GM19193 (cell line): ENCODE data around the gene SLC25A28.
A peak's percentile ranks its signal among the peaks of the same experiment; 100 is the strongest.

Experiments used
- POLR2A ChIP-seq: IDR thresholded peaks from 4 replicates; pipeline ENCODE4 v1.6.1; 2011; ENCODE audit not compliant: insufficient read depth, insufficient read length; ENCODE audit errors: extremely low read depth

Gene SLC25A28

DNA sequence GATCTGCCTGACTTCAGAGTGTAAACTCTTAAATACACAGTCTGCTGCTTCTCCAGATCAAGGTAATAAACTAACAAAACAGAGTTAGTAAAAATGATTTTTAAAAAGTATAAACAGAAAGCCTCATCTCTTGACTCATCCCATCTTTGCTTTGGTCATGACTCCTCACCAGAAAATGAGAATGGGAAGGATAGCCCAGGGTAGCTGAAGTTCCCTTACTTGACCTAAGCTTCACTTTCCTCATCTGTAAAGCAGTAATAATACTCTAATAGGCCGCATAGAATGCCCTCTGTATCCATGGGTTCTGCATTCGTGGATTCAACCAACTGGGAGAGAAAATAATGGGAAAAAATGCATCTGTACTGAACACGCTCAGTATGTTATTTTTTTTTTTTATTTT is 11.3 kb upstream of the SLC25A28 start:
- TF ChIP-seq POLR2A: no peak

DNA sequence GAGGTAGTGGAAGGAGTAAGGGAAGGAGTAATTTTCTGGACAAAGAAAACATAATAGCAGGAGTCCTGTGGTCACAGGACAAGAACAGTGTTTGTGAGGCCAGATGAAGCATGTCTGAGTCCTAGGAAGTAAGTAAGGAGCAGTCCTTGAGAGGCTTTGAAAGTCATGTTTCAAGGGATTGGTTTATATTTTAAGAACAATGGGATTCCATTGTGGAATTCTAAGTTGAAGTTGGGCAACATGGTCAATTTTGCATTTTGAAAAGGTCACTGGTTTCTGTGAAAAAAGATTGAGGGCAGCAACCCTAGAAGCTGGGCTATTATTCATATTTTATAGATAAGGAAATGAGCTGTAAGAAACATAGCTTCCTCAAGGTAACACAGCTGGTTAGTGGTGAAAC is 10.8 kb upstream of the SLC25A28 start:
- TF ChIP-seq POLR2A: no peak

DNA sequence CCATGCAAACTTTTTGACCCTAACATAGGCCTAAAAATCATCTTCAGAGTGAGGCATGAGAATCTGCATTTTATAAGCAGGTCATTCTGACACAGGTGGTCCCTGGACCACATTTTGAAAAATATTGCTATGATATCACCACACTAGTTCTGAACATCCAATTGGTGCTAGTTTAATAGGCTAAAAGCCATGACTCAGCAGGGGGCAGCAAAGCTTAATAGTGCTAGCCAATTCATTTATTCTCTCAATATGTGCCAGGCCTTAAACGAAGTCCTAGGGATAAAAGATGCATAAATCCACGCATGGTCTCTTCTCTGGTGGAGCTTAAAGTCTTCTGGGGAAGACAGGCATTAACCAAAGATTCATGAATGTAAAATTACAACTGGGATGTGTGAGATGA is 10.2 kb upstream of the SLC25A28 start:
- no peak for TF ChIP-seq POLR2A

- TF ChIP-seq POLR2A: no peak
These were observed 9.4 kb upstream of the SLC25A28 start for GRCh38 chr10:99629625-99629978.

DNA sequence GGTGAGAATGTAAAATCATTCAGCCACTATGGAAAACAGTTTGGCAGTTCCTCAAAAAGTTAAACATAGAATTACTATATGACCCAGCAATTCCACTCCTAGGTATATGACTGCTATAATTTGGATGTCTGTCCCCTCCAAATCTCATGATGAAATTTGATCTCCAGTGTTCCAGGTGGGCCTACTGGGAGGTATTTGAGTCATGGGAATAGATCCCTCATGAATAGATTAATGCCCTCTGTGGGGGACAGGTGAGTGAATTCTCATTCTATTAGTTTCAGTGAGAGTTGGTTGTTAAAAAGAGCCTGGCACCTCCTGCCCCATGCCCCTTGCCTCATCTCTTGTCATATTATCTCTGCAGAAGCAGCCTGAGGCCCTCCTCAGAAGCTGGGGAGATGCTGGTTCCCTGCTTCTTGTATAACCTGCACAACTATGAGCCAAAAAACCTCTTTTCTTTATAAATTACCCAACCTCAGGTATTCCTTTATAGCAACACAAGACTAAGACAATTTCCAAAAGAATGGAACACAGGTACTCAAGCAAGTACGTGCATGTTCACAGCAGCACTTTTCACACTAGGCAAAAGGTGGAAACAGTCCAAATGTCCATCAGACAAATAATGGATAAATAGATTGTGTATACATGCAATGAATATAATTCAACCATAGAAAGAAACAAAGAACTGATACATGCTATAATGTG is 8.8 kb upstream of the SLC25A28 start:
- no peak for TF ChIP-seq POLR2A

- no peak for TF ChIP-seq POLR2A
These were observed 3.7 kb upstream of the SLC25A28 start for GRCh38 chr10:99623919-99624318.

DNA sequence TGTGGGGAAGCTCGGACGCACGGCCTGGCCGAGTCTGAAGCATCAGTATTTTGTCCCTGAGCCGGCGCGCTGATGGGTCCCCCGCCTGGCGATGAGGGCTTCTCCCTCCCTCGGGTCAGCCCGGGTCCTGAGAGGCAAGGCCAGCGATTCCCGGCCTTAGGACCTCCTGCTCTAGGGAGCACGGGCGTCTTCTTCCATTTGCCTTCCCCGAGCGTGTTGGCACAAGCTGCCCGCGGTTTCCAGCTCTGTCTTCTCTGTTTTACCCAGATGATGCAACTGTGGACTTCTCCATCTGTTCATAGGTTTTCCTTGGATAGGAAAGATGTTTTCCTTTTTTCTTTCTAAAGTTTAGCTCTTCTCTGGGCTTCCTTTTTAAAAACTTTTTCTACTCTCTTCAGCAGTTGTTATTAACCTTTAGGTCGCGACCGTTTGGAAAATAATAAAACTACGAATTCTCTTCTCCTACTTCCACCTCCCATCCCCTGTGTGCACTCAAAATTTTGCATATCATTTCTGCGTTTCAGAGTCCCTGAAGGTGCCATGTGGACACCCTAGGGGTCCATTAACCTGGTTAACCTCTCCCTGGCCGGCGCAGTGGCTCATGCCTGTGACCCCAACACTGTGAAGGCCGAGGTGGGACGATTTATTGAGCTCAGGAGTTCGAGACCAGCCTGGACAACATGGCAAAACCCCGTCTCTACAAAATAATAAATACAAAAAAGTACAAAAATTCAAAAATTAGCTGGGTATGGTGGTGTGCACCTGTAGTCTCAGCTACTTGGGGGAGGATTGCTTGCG is 1.4 kb upstream of the SLC25A28 start:
- no peak for TF ChIP-seq POLR2A

DNA sequence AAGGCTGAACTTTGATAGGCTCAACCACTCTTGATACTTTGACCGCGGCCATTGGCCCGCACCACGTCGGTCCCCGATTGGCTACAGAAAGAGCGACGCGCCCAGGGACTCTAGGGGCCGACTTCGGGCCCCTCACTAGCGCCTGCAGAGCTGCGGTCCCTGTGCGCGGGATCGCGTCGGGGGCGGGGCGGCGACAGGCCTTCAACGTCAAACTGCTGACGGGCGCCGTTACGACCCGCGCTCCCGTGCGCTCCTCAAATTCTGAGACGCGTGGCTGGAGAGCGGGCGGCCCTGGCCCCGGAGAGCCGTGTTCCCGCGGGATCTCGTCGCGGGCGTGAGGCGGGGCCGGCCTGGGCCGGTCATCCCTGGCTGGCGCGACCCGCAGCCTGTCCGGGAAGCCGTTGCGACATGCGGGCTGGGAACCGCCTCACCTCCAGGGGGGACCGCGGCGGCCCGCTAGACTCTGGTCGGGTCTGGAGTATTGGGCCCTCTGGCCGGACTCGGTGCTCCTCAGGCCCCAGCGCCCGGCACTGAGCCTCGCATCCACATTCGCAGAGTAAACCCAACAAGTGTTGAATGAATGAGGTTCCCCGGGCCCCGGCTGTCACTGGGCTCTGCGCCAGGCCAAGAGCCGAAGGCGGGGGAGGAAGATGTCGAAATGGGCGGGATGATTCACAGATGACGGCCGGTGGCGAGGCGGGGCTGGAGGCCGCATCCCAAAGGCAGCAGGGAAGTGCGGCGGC is 643 bp upstream of the SLC25A28 start:
- peak; percentile 83 for TF ChIP-seq POLR2A

DNA sequence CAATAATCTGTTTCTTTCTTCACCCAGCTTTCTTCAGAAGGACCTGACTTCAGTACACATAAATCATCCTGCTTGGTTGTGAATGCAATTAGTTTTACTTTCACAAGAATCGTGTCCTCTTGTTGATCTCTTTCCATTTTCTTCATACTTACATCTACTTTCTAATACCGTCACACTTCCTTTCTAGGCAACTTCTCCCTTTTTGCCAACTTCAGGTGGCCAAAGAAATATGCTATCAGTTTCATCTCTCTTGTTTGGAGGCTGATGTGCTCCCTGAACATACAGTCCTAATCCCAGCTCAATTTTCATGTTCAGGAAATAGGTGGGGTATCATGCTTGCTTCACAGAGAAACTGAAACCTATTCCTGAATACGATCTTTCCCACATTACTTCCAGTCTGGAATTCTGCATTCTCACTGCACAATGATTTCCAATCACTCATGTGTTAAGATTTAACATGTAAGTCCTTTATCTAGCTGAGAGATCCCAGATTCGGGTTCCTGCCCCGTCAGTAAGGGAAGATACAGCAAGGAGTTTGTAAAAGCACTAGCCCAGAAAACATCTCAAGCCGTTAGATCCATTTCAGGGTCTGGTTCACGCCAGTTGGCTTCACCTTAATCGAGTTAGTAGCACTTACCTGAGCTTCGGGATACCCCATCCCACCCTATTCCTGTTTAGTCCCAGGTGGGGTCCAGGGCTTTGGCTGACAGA is 994 bp downstream of the SLC25A28 start:
- TF ChIP-seq POLR2A: no peak

DNA sequence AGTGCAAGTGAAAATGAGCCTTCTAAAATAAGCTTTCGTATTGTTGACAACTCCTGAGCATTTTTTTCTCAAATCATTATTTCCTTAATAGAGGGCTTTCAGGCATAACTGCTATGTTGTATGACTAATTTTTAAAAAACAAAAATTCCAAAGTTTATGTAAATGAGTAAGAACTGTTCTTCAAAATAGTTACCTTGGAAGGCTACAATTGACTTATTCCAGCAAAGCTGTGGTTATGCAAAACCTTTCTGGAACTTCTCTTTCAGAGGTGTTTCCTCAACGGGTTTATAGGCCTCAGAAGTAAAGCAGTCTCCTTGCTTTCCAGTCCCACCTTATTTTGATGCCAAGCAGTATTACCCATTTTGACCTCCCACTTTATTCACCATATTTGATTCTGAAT is 2.5 kb downstream of the SLC25A28 start:
- TF ChIP-seq POLR2A: no peak

- TF ChIP-seq POLR2A: no peak
These were observed 4.8 kb downstream of the SLC25A28 start for GRCh38 chr10:99615426-99615825.

DNA sequence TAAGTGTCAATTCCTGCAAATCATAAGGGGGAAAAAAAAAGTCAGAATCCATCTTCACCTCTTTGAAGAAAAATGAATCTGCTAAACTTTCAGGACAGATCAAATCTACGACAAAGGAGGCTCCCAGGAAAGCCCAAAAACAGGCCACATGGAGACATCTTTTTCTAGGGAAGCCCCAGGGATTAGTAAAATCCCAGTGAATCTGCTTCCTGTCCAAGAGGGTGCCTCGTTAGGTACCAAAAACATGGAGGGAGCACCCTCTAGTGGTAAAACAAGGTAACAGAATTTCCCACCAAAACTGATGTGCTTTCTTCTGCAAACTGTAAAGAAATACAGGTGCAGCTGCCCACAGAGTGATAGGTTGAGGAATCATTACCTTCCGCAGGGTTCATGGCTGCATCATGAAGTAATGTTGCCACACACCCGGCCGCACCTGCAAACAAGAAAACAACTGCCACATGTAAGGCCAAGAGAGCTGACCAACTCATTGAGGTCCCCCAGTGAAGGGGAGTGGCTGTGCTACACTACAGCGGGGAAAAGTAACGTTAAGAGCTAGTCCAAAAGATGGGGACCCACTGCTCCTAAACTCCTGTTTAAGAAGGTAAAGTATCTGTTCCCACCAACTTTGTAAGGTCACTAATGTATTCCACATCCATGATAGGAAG is 7.9 kb downstream of the SLC25A28 start:
- no peak for TF ChIP-seq POLR2A

- no peak for TF ChIP-seq POLR2A
These were observed 8.9 kb downstream of the SLC25A28 start for GRCh38 chr10:99611326-99611725.

DNA sequence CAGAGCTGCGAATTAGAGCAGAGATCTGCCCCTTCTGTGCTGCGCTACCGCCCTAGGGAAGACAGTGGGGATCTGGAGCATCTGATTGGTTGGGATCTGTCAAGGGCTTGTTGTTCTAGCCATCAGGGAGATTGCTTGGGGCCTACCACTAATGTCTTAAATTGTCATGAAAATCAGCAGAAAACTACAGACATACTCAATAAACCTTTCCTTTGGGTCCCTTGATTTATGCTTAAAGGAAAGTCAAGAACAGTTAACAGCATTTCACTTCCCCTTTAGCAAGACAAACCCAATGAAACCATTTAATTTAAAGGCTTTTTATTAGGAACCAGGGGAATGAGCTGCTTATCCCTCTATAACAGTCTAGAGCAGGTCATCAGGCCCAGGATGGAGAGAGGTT is 10.0 kb downstream of the SLC25A28 start:
- TF ChIP-seq POLR2A: no peak
